HG02973 (cell line): ENCODE data around the gene PRKCD.

Experiments
- ATAC-seq: cut with Tn5 transposase; IDR thresholded peaks from one replicate; pipeline ENCODE4 v1.9.1; 2021; ENCODE audit warnings: moderate library complexity; ENCODE audit not compliant: unreplicated experiment

The PRKCD gene

DNA sequence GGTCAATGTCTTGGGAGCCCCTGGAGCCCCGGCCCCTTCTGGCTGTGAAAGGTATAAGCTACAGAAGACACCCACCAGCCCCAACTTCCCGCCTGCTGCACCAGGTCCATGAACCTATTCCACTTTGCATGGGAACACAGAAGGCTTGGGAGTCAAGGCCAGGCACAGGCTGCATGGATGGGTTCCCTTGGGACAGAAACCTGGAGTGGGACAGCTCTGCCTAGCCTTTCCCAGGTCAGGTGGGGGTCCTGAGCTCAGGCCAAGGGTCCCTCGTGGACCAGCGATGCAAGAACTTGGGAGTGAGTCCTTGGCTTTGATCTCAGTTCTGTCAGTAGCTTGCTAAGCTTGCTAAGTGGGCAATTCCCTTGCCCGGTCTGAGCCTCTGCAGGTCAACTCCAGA, 69.8 kb downstream of the PRKCD start:
- no peak for ATAC-seq

DNA sequence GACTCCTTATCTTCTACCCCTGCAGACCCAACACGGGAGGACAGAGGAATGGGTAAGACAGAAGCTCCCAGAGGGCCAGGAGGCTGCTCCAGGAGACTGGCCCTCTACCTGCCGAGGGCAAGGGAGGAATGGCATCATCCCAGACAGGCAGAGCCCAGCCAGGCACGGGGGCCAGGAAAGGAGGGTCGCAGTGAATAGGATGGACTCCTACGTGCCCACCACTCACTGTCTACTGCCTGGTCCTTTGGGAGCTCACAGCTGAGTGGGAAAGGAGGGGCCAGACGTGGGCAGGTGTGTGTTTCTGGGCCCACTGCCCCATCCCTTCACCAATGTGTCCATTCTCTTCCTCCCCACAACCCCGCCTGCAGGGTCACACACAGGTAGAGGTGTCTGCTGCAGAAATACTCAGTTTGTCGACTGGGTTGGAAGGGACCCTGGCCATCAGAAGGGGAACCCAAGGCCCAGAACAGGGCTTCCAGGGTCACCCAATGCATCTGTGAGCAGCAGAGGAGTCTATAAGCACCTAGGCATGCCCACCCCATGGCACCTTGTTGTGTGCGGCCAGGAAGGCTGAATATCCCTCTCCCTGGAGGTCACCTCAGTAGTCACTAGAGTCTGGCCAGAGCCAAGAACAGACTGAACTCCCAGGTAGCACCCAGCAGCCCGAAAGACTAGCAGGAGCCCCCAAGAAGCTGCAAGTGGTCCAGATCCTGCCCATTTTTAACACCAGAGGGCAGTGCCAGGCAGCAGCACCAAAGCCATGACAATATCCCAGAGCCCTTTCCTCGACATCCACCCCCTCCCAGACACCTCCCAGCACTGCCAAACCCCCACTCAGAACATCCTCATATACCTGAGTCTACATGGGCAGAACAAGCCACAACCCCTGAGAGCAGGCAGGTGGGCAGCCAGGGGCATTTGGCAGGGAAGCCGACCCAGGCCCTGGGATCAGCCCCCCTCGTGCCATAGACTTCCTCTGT, 70.8 kb downstream of the PRKCD start:
- ATAC-seq: no peak

DNA sequence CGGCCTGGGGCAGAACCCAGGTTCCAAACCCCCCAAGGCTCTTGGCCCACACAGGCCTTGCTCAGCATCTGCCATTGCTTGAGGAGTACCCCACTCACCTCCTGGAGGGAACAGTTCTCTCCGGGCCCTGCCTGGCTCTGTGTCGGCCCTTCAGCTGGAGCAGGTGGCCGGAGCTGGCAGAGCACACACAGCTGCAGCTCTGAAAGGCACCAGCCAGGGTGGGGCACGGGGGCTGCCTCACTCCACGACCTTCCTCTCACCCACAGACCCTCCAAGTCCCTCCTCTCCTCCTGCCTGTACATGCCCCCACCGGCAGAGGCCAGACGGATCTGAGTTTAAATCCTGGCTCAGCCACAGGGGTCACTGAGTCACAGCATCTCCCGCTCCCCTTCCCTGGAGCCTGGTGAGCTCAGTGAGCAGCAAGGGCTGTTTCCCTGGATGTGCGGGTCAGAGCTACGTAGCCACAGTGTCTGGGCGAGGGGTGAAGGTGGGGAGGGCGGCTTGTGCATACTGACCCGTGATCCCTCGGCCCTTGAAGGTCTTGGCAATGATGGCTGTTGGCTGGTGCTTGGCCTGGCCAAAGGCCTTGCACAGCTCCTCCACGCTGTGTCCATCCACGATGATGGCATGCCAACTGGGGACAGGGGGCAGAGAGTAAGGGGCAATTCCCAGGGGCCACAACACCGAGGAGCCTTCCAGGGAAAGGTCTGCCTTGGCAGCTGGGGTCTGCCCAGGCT, 71.8 kb downstream of the PRKCD start:
- no peak for ATAC-seq

DNA sequence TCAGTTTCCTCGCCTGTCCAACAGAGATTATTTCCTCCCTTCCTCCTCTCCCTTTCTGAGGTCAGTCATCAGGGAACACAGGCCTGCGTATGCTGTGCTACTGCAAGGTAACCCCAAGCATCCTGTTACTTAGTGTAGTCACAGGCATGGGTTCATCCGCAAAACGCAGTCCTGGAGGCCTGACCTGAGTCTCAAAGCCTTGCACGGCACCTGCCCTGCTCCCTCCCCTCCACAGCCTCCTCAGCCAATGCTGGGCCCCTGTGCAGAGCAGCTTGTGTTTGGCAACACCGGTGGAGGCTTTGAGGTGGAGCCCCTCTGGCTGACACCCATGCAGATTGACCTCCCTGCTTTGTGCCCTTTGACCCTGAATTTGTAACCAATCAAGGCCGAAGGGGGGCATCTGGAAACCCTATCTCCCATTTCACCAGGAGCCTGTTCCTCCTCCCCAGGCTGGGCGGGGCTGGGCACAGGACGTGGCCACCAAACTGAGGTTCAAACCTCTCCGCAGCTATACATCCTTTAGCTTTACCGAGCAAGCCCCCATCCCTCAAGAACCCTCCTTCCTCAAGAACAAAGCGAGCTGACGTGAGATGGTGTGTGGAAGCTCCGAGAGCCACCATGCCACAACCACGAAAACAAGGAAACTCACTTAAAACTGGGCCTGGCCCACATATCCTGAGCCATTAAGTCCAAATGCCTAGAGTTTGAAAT, 73.3 kb downstream of the PRKCD start:
- ATAC-seq: no peak

DNA sequence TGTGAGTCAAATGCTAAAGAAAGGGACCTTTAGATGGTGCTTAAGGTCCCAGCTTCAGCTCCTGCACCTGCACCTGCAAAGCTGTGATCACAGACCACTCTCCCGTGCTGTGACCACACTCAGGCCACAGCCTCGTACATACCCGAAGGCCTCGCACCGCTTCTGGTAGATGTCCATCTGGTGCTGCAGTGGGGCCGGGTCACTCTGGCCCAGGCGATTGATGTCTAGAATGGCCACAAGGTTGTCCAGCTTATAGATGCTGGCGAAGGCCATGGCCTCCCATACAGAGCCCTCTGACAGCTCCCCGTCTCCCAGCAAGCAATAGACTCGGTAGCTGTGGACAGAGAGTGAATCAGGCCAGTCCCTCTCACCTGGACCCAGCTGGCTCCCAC, 73.8 kb downstream of the PRKCD start:
- ATAC-seq: no peak

DNA sequence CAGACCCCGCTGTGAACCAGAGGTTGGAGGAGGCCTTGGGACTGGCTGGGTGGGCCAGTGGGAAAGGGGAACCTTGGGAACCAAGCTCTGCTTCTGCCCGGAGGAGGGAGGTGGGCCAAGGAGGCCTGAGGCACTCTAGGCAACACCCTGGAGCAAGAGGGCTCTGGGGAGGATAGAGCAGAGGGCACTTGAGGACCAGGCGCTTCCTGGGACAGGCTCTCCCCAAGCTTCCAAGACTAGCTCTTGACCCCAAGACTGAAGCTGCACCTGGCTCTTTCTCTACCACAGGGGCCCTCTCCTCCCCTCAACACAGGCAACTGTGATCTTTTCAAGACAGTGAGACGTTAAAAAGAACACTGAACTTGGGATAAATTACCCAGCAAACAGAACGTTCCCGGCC, 74.5 kb downstream of the PRKCD start:
- ATAC-seq: no peak

DNA sequence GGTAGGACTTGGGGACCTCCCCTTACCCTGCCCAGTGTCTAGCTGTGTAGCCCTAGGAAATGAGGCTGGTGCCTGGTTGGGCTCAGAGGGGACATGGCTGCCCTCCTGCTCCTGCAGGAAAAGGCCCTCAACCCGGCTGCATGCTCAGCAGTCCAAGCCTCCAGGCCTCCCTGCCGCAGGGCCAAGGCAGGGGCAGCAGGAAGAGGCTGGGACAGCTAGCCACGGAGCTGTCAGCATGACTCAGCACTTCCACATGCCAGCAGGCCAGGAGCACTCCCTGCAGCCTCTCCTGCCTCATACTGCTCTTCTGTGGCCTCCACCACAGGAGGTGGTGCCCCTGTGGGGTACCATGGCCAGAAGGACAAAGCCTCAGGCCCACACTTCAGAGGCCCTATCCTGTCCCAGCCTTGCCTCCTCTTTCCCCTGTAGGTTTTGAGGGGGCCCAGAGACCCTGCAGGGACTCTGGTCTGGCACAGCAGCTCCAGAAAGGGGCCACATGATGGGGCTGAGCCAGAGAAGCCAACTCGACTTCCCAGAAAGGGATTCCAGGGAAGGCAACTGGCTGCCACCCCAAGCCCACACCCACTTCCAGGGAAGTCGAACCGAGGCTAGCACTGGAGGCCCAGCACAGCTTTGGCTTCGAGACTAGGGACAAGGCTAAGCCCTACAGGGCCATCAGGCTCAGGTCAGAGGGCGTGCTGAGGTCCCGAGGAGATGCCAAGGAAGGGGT, 75.3 kb downstream of the PRKCD start:
- ATAC-seq: no peak

DNA sequence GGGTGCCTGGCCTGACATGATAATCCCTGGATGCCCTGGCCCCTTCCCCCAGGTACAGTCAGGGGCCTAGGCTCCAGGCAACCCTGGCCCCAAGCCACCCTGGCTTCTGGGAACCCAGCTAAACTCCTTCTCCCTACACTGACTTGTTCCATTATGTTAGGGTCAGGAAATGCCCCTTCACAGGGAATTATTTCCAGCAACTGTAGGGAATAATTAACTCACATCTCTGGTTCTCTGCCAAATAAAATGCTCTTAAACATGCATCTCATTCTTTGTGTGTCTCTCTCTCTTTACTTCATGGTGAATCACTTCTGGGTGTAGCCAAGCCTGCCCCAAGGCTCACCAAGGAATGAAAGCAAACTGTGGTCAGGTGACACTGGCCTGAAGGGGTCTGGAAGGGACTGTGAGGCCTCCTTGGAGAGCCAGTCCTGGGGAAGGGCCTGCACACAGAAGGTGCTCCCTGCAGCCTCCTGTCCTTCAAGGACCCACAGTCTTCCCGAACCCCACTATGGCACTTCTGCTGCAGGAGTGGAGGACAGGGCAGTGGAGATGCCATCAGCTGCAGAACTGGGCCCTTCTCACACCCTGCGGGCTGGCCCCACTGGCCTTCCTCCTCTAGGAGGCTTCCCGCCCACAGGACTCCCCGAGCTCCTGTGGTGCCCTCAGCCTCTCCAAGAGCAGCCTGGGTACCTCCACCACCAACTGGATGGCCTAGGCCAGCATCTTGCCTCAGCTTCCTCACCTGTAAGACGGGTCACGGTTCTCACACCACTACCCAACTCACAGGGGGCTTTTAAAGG, 77.2 kb downstream of the PRKCD start:
- no peak for ATAC-seq

DNA sequence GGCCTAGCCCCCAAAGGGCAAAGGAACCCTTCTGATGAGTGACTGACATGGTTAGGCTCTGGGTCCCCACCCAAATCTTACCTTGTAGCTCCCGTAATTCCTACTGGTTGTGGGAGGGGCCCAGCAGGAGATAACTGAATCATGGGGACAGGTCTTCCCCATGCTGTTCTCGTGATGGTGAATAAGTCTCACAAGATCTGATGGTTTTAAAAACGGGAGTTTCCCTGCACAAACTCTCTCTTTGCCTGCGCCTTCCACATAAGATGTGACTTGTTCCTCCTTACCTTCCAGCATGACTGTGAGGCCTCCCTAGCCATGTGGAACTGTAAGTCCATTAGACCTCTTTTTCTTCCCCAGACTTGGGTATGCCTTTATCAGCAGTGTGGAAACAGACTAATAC, 77.9 kb downstream of the PRKCD start:
- ATAC-seq: no peak

DNA sequence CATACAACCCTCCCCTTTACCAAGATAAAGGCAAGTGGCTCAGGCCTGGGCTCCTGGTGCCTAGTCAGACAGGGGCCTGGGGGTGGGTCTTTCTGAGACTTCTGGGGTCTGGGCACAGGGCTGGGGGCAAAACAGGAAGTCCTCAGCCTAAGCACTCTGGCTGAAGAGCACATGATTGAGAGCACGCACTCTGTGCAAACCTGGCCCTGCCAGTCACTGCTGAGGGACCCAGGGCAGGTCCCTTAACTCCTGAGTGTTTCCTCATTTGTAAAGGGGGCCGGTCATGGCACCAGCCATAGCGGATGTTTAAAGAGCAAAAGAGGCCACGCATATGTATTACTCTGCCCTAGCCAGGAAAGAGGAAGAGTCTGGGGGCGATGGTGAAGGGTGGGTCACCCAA, 78.8 kb downstream of the PRKCD start:
- no peak for ATAC-seq

DNA sequence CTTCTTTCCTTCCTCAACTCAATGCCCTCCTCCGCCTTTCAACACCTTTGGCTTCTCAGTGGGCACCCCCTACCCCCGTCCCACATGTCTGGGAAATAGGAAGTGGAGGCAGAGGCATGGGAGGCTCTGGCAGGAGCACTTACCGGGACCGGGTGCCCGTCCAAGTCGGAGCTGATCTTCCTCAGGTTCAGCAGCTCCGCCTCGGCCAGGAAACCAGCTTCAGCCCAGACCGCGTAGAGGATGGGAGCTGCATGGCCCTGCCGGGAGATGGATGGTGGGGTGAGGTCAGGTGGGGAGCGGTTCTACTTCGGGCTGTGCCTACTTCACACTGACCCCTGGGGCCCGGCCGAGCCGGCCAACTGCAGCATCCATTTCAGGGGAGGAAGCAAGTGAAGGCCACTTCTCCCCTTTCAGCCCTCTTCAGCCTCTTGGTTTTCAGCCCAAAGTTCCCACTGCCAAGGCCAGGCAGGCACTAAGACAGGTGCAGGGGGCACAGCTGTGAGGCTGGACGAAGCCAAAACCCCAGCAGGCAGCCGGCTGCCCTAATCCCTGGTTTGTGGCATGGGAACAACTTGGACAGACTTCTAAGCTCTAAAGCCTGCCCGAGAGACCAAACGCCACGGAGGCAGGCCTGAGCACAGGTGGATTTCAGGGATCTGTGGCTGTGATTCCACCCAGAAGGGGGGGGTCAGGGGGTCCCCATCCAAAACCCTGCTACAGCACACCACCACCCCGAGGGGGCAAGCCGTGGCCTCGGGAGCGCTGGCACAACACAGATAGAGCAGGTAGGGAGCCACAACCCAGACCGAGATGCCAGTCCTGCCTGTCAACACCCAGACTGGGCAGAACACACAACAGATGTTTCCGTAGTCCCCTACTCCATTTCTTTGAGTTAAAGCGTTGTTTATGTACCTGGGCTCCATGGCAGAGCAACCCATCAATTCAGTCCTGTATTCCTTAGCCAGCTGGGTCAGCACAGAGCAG, 80.3 kb downstream of the PRKCD start:
- no peak for ATAC-seq

DNA sequence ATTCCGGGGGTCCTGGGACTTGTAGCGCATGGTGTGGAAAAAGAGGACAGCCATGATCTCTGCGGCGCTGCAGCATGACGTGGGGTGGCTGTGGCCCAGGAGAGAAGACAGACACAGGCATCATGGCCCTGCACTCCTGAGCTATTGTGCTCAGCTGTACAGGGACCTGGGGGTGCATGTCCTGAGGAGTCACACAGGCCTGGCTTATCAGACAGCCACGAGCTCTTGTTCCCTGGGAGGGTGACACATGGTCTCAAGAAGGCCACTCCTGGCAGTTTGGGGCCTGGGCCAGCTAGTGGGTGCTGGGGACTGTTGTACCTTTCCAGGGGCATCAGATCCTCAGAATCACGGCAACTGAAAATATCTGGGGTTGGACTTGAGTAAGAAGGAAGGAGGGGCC, 81.1 kb downstream of the PRKCD start:
- ATAC-seq: no peak
